Activated naive CD4-positive, alpha-beta T cell treated with anti-CD3 and anti-CD28 coated beads, Interleukin-2, amount 10 ng/mL, durations not matched to agents 5 hours and 36 hours (primary cell): ENCODE results near the gene FBXO47. TPM values are rescaled to one million over a fixed set of nuclear protein-coding genes. Genes with fewer than 3 reads are reported as not detected.

Experiments used
- microRNA-seq: library from miRNA; unstranded; fragments of <30 nt; microRNA quantifications from one replicate; pipeline ENCODE4 v1.2.0, GENCODE V29; 2022; ENCODE audit warnings: borderline microRNAs expressed, borderline replicate concordance
- total RNA-seq, 2 experiments: library from RNA; stranded (reverse); gene quantifications; one replicate each; pipeline ENCODE4 v1.2.3, GENCODE V29; 2021

FBXO47 gene, protein sequence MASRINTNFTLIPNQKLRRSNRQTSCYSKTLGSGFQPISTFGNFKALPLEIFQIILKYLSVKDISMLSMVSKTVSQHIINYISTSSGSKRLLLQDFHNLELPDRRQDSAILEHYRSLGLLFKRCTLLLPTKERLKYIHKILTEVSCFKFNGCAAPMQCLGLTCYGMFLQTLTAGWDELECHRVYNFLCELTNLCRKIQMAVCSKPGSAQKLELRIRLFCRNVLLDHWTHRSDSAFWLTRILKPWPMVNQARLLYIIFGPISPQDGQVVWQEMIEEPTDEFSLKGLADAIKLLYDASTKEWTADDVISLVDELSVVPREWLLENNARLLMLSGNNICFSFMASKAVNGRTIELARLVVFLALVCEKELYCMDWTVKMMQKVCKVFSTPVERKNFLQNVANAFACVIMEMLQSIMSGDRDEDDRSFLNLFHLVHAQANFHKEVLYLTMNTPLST
- total RNA-seq: not detected

DNA sequence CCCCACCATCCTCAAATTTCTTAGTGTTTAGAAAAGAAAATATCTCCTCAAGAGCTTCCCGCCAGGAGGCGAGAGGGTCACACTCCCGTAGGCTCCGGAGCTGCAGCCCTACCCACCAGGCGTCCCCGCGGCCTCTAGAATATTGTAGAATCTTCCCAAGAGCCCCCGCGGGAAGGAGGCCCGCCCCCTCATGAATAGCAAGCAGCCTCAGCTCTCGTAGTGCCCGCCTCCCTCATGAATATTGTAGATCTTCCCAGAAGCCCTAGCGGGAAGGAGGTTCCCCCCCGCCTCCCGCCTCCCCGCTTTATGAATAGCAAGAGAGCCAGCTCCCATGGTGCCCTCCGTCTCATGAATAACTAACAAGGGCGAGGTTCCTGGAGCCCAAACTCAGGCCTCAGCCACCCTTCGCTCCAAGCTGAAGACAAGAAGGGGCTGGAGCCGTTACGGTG, at the start of gene FBXO47:
Gene FBXO47, minus strand, starts transcription at position 114 of the 449 bp plus-strand sequence. CDS start 4,378 bp downstream, outside the sequence.

DNA sequence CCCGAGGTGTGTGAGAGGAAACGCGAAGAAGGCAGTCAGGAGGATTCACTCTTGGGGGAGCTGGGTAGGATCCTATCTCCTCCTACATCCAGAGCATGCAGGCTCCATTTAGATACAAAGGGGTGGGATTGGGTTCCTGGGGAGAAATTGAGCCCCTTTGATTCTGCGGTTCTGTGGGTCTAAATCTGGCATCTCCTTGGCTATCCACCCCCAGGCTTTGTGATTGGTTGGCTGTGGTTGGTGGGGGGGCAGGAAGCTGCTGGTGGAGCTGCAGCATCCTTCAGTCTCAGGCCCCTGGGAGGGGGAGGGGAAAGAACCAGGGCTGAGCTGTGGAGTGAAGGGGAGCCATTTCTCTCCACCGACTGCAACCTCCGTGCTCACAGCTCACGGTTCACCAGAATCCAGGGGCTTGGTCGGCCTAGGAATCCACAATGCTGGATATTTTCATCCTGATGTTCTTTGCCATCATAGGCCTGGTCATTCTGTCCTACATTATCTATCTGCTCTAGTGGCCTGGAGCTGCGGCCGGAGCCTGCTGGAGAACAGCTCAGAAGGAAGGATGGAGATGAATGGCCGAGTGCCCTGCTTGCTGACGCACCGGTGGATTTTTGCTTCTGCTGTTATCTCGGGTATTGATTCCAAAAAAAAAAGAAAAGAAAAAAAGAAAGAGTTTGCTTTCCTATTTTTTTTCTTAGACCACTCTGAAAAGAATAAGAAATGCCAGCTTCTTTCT, 41.8 kb downstream of the FBXO47 start, which contains the start of gene LASP1NB:
Gene LASP1NB, plus strand, starts transcription at position 352 of the 733 bp plus-strand sequence.

Small RNA genes lying within 50 kb of the gene (microRNA-seq; reads per million reads assigned to microRNA genes)
- not detected for gene MIR6779

Other genes starting within 250 kb of the FBXO47 start
- 10 to 100 TPM; 32.9 to 36.3 TPM for gene CISD3, start 237.1 kb downstream of the FBXO47 start, total RNA-seq
- under 1 TPM; 0.14 to 0.38 TPM for gene PCGF2, start 219.1 kb downstream of the FBXO47 start, total RNA-seq
- gene PSMB3, start 214.7 kb downstream of the FBXO47 start, total RNA-seq: 100 to 1,000 TPM; 168 to 173 TPM
- 10 to 100 TPM; 49.3 to 53.2 TPM for gene PIP4K2B, start 167.8 kb downstream of the FBXO47 start, total RNA-seq
- 10 to 100 TPM; 27.5 to 31.4 TPM for gene CWC25, start 142.1 kb downstream of the FBXO47 start, total RNA-seq
- gene RPL23, start 113.7 kb downstream of the FBXO47 start, total RNA-seq: 1,000 to 10,000 TPM; 1,422 to 1,429 TPM
- gene LASP1, start 97.3 kb downstream of the FBXO47 start, total RNA-seq: 100 to 1,000 TPM; 189 to 197 TPM
- gene PLXDC1, start 184.2 kb upstream of the FBXO47 start, total RNA-seq: 10 to 100 TPM; 13.4 to 15.8 TPM
- gene ARL5C, start 198.8 kb upstream of the FBXO47 start, total RNA-seq: not detected
- gene CACNB1, start 230.3 kb upstream of the FBXO47 start, total RNA-seq: 10 to 100 TPM; 17.1 to 23.6 TPM
- 1,000 to 10,000 TPM; 2,662 to 2,703 TPM for gene RPL19, start 232.9 kb upstream of the FBXO47 start, total RNA-seq